Aorta (tissue), 5 donors: ENCODE data around the gene SLX4IP. TPM values are rescaled to one million over a fixed set of nuclear protein-coding genes. Genes with fewer than 3 reads are reported as not detected.
"Not testable (repeated sequence)": the region's sequence is repeated elsewhere in the genome, so short reads cannot be mapped to it uniquely, and the experiment has no call there.

Source experiments
- ATAC-seq: fragments of 200-7000 bp; cut with Tn5 transposase; one replicate; pipeline ENCODE4 v1.9.1; 2022; ENCODE audit warnings: moderate library complexity; ENCODE audit not compliant: low FRiP score
- DNase-seq, 2 donors: peaks; one replicate each; pipeline ENCODE4 v3.0.0-alpha.2; 2020
- H3K27ac ChIP-seq, 2 donors: one replicate each; pipeline ENCODE4 v1.5.1; 2013; ENCODE audit warnings: low read length in 2 of 2, mild to moderate bottlenecking in 2 of 2, moderate library complexity in 2 of 2, control low read depth in 1 of 2, inconsistent platforms in 1 of 2, low read depth in 1 of 2
- H3K27me3 ChIP-seq, 2 donors: one replicate each; pipeline ENCODE4 v1.6.1; 2013; ENCODE audit warnings: control low read depth in 1 of 2, low read length in 1 of 2, mild to moderate bottlenecking in 1 of 2, moderate library complexity in 1 of 2; ENCODE audit not compliant: insufficient read depth in 2 of 2, control insufficient read depth in 1 of 2
- H3K36me3 ChIP-seq, 2 donors: one replicate each; pipeline ENCODE4 v1.6.1; 2013; ENCODE audit warnings: control low read depth in 1 of 2, low read length in 1 of 2, mild to moderate bottlenecking in 1 of 2; ENCODE audit not compliant: insufficient read depth in 2 of 2, control insufficient read depth in 1 of 2
- H3K4me1 ChIP-seq, 2 donors: one replicate each; pipeline ENCODE4 v1.6.1; 2013; ENCODE audit warnings: low read length in 2 of 2, control low read depth in 1 of 2, mild to moderate bottlenecking in 1 of 2, moderate library complexity in 1 of 2; ENCODE audit not compliant: insufficient read depth in 2 of 2, control insufficient read depth in 1 of 2
- H3K4me3 ChIP-seq, 2 donors: one replicate each; pipeline ENCODE4 v1.5.1; 2013; ENCODE audit warnings: low read length in 2 of 2, control low read depth in 1 of 2, mild to moderate bottlenecking in 1 of 2
- H3K9me3 ChIP-seq: one replicate; pipeline ENCODE4 v1.6.1; 2013; ENCODE audit warnings: mild to moderate bottlenecking, low read length; ENCODE audit not compliant: control insufficient read depth
- WGBS, 2 donors: extraction: QIAGEN DNeasy Blood & Tissue Kit; methylation state at CpG; one replicate each; pipeline ENCODE4 v1.1.7; 2013; 5-methylcytosine and 5-hydroxymethylcytosine counted together
- intact Hi-C, 2 donors: fragments of 100-400 bp; cut with DNase I; formaldehyde crosslinking; loops; one replicate each; pipeline versions ENCODE4 v1.14.2 to v1.15.0; 2022
- polyA plus RNA-seq, 2 donors: library from polyadenylated mRNA; stranded (reverse); fragments of 200-250 nt; gene quantifications; one replicate each; pipeline ENCODE4 v1.2.3, GENCODE V29; 2013
- total RNA-seq, 2 donors: library from RNA; stranded (reverse); fragmentation: NEBNext Ultra II Directional; extraction: Animal tissue kit (Norgen Biotek cat#: 25700); gene quantifications; one replicate each; pipeline ENCODE4 v1.2.1, GENCODE V29; 2021
- donor health status: healthy with polysubstance abuse.
- donor health status: Bipolar disorder and iron deficiency.
- donor health status: DM: no; HTN: no; CAD: no.
- donor health status: DM: no; HTN: no; CAD: no.
- donor health status: DM: yes; HTN: yes; CAD: no.

The SLX4IP gene
- total and polyA plus RNA-seq, 4 donors: 1.4 to 5.6 (median 3.3) TPM

GRCh38 chr20:10404023-10404628 lies 31.0 kb upstream of the SLX4IP start:
- DNase-seq (no peak), ATAC-seq (no peak)
- Histone ChIP-seq H3K4me3 (no peak overlapping the region), H3K4me1 (no peaks in the 10 kb centered on the region), H3K27me3 (no peaks in the 10 kb centered on the region), H3K27ac (no peak overlapping the region), H3K9me3 (no peaks in the 10 kb centered on the region), H3K36me3 (peaks cover 0 to 1% of the 10 kb centered on the region in 2 donors)
- intact Hi-C loops: no loop called here
- WGBS, 2 donors: 86 to 89% methylated on average over 2 of the region's 2 CpGs

DNA sequence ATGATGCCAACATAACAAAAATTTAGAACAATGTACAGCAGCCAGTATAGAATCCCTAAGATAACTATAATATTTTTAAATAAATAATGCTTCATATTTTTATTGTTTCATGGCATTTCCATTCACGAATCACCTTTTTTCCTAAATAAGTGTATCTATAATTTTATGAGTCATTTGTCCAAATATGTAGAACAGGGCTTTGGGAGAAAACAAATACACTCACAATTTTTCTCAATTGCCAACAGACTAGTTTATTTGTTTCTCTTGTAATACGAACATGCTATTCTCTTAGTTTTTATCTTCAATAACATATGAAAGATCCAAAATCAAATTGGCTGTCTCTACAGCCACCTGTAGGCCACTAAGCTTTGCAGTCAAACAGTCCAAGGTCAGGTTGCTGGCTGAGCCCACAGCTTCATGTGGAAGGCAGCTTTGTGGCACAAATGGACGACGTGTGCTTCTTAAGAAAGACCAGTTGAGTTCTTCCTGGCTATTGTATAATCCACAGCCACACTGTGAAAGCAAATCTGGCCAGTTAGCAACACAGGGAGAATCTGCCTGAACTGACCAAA lies 30.1 kb upstream of the SLX4IP start:
- Histone ChIP-seq H3K4me1 (no peaks in the 10 kb centered on the region), H3K4me3 (no peak overlapping the region), H3K36me3 (peaks cover 0 to 1% of the 10 kb centered on the region in 2 donors), H3K27ac (no peak overlapping the region), H3K9me3 (no peaks in the 10 kb centered on the region), H3K27me3 (no peaks in the 10 kb centered on the region)
- ATAC-seq (no peak), DNase-seq (no peak)
- intact Hi-C loops: no loop called here
- WGBS, 2 donors: 75 to 78% methylated on average over 4 of the region's 4 CpGs

- intact Hi-C loops: no loop called here
- no peaks in the 10 kb centered on the region for H3K4me1 ChIP-seq
- H3K36me3 ChIP-seq: peaks cover 0 to 4% of the 10 kb centered on the region in 2 donors
- DNase-seq: no peak
- WGBS, 2 donors: 93 to 96% methylated on average over 2 of the region's 2 CpGs
- no peaks in the 10 kb centered on the region for H3K27me3 ChIP-seq
- no peak for ATAC-seq
- H3K4me3 ChIP-seq: no peak overlapping the region
- H3K9me3 ChIP-seq: no peaks in the 10 kb centered on the region
- no peak overlapping the region for H3K27ac ChIP-seq
Measured at GRCh38 chr20:10408108-10408813, 26.8 kb upstream of the SLX4IP start.

GRCh38 chr20:10411673-10412072 lies 23.4 kb upstream of the SLX4IP start:
- ATAC-seq: no peak
- Histone ChIP-seq H3K4me1 (peaks cover 0 to 3% of the 10 kb centered on the region in 2 donors), H3K9me3 (no peaks in the 10 kb centered on the region), H3K36me3 (peaks cover 0 to 4% of the 10 kb centered on the region in 2 donors), H3K4me3 (no peak overlapping the region), H3K27ac (no peak overlapping the region), H3K27me3 (no peaks in the 10 kb centered on the region)
- intact Hi-C loops: no loop called here
- WGBS, 2 donors: 88 to 90% methylated on average over 1 of the region's 1 CpG
- no peak for DNase-seq

- intact Hi-C loops: no loop called here
- no peak overlapping the region for H3K4me3 ChIP-seq
- H3K9me3 ChIP-seq: no peaks in the 10 kb centered on the region
- peaks cover 0 to 3% of the 10 kb centered on the region in 2 donors for H3K4me1 ChIP-seq
- ATAC-seq (no peak), DNase-seq (no peak)
- 70 to 74% methylated on average over 5 of the region's 5 CpGs for WGBS, 2 donors
- H3K27me3 ChIP-seq: no peaks in the 10 kb centered on the region
- no peak overlapping the region for H3K27ac ChIP-seq
- peaks cover 0 to 4% of the 10 kb centered on the region in 2 donors for H3K36me3 ChIP-seq
Measured at GRCh38 chr20:10412591-10413408, 22.3 kb upstream of the SLX4IP start.

GRCh38 chr20:10415013-10415650 lies 20.0 kb upstream of the SLX4IP start:
- WGBS, 2 donors: 38 to 43% methylated on average over 3 of the region's 3 CpGs
- H3K9me3 ChIP-seq: no peaks in the 10 kb centered on the region
- intact Hi-C loops: no loop called here
- DNase-seq (no peak), ATAC-seq (no peak)
- H3K27me3 ChIP-seq: no peaks in the 10 kb centered on the region
- H3K4me3 ChIP-seq: no peak overlapping the region
- H3K36me3 ChIP-seq: peaks cover 0 to 4% of the 10 kb centered on the region in 2 donors
- no peak overlapping the region for H3K27ac ChIP-seq
- peaks cover 0 to 3% of the 10 kb centered on the region in 2 donors for H3K4me1 ChIP-seq

DNA sequence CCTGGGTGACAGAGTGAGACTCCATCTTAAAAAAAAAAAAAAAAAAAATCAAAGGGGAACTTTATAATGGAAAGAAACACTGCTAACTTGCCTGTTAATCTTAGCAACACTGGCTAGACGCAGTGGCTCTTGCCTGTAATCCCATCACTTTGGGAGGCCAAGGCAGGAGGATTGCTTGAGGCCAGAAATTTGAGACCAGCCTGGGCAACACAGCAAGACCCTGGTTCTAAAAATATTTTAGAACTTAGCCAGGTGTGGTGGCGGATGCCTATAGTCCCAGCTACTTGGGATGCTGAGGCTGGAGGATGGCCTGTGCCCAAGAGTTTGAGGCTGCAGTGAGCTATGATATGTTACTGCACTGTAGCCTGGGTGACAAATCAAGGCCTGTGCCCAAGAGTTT lies 17.9 kb upstream of the SLX4IP start:
- DNase-seq, H3K4me1 ChIP-seq, H3K27me3 ChIP-seq, H3K9me3 ChIP-seq, H3K36me3 ChIP-seq, ATAC-seq, intact Hi-C loops, H3K27ac ChIP-seq, H3K4me3 ChIP-seq: not testable (repeated sequence)
- WGBS, 2 donors: 91 to 98% methylated on average over 2 of the region's 2 CpGs

GRCh38 chr20:10419550-10420133 lies 15.5 kb upstream of the SLX4IP start:
- peaks cover 0 to 3% of the 10 kb centered on the region in 2 donors for H3K4me1 ChIP-seq
- ATAC-seq: no peak

More at GRCh38 chr20:10419550-10420133, 15.5 kb upstream of the SLX4IP start:
- Histone ChIP-seq H3K9me3 (no peaks in the 10 kb centered on the region), H3K27me3 (no peaks in the 10 kb centered on the region), H3K4me3 (no peak overlapping the region), H3K36me3 (no peaks in the 10 kb centered on the region), H3K27ac (no peak overlapping the region)
- no peak for DNase-seq
- intact Hi-C loops: loop anchor here in 1 of 2 donors (2.0 to 10.0 kb wide), 2 partner anchors 73 to 195 kb away; no protein-coding TSS in a partner anchor
- WGBS, 2 donors: 92 to 95% methylated on average over 5 of the region's 5 CpGs
